Hair follicle dermal papilla cell (primary cell): ENCODE measurements around the gene SOCS7. TPM values are rescaled to one million over a fixed set of nuclear protein-coding genes. Genes with fewer than 3 reads are reported as not detected.

Experiments
- total RNA-seq: library from RNA; depleted of rRNA; stranded (reverse); fragments of >200 nt; gene quantifications from 2 replicates; pipeline ENCODE4 v1.2.3, GENCODE V29; 2012

Gene SOCS7, protein sequence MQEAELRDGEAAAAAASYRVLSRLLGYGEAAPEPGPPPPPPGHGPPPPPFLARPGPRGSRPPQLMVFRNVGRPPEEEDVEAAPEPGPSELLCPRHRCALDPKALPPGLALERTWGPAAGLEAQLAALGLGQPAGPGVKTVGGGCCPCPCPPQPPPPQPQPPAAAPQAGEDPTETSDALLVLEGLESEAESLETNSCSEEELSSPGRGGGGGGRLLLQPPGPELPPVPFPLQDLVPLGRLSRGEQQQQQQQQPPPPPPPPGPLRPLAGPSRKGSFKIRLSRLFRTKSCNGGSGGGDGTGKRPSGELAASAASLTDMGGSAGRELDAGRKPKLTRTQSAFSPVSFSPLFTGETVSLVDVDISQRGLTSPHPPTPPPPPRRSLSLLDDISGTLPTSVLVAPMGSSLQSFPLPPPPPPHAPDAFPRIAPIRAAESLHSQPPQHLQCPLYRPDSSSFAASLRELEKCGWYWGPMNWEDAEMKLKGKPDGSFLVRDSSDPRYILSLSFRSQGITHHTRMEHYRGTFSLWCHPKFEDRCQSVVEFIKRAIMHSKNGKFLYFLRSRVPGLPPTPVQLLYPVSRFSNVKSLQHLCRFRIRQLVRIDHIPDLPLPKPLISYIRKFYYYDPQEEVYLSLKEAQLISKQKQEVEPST
- total RNA-seq: 13.7 and 21.6 TPM in 2 replicates

DNA sequence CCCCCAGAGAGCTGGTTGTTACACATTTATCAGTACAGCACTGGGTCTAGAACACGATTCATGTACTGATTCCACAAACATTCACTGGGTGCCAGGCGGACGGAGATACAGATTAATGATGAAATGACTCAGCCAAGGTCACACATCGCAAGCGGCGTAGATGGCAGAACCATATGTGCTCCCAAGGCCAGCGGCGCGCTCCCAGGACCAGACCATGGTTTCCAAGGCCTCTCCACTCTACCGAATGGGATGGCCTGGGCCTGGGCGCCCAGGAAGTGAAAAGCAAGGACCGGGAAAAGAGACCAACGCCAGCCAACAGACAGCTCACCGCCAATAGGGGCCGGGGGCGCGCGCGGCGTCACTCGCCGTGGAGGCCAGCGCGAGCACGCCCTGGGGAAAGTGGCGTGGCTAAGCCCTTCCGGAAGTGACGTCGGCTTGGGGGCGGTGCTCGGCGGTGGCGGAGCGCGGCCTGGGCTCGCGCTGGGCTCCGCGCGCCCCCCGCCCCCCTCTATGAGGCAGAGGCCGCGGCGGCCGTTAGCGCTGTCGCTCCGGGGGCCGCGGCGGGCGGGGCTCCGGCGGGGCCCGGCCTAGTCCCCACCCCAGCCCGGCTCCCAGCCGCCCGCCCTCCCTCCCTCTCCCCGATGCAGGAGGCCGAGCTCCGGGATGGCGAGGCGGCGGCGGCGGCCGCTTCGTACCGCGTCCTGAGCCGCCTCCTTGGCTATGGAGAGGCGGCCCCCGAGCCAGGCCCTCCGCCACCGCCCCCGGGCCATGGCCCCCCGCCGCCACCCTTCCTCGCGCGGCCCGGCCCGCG is at the start of gene SOCS7:
TSS of gene SOCS7 (plus strand) at position 433 of the 811 bp plus-strand sequence. CDS start at position 642, 209 bp downstream.

DNA sequence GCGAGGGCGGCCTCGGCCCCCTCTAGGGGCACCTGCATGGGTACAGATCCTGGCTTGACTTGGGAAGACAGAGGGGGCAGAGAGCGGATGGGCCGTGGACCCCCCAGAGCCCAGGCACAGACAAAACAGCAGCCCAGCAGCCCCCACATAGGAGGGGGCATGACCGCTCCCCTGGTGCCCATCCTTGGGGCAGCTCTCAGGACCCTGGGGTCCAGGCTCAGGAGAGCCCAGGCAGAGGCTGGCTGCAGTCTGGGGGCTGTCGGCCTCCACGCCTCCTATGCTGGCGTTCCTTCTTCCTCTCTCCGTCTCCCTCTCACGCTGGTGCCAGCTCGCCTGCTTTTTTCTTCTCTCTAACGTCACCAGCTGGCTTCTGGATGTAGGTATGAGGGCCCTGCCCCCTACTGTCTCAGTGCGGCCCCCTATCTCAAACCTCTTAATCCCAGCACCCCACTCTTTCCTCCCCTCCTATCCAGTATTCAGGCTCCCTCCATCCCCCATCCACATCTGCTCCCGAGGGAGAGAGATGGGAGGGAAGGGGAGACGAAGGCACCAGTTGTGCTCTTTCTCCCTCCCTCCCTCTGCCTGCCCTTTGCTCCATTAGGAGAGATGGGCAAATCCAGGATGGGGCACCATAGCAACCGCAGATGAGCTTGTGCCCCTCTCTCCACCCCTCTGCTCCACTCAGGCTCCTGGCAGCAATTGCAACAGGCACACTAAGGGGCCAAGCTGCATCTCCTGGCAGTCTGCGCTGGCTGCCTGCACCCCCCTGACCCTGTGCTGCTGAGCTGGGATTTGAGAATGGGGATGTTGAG is 7.8 kb upstream of the SOCS7 start, which contains the start of gene GPR179:
TSS of gene GPR179 (minus strand) at position 349 of the 812 bp plus-strand sequence. CDS start at position 182, 167 bp downstream.

DNA sequence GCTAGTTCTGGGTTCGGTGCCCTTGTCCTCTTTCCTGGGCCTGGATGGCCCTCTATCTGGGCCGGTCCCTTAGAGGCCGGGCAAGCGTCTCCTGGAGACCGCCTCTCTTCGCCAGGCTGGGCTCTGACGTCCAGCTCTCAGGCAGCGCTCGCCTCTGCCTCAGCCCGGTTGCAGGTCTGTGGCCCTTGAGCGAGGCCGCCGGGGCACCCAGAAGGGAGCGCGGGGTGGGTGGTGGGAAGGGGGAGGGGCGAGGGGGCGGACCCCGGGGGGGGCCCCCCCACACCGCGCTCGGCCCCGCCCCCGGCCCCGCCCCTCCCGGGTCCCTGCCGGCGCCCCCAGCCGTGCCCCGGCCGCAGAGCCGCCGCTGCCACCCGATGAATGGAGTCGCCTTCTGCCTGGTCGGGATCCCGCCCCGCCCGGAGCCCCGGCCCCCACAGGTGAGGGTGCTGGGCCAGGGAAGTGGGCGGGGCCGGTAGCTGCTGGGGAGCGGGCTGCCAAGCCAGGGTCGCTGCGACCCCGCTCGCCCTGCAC is 76.5 kb downstream of the SOCS7 start, which contains the start of gene ARHGAP23:
TSS of gene ARHGAP23 (plus strand) at position 353 of the 531 bp plus-strand sequence. CDS start at position 375, 22 bp downstream.

Other genes starting within 250 kb of the SOCS7 start
- not detected in 2 replicates for gene TBC1D3E, start 223.9 kb upstream of the SOCS7 start, total RNA-seq
- gene TBC1D3, start 159.3 kb upstream of the SOCS7 start, total RNA-seq: not detected in 2 replicates
- gene MRPL45, start 54.7 kb upstream of the SOCS7 start, total RNA-seq: 29.9 and 31.7 TPM in 2 replicates
- not detected in 2 replicates for gene GPR179, start 7.9 kb upstream of the SOCS7 start, total RNA-seq
- 93.3 and 107 TPM in 2 replicates for gene ARHGAP23, start 76.6 kb downstream of the SOCS7 start, total RNA-seq